T-helper 17 cell (primary cell): Measurements from ENCODE around the gene DDC. TPM values are rescaled to one million over a fixed set of nuclear protein-coding genes. Genes with fewer than 3 reads are reported as not detected.

Experiments
- ATAC-seq: fragments of 150-1000 bp; cut with Tn5 transposase; 2 replicates; pipeline ENCODE4 v1.10.0; 2021; ENCODE audit warnings: mild to moderate bottlenecking, moderate library complexity
- DNase-seq, 3 donors: peaks; one replicate each; pipeline versions ENCODE4 v3.0.0 to v3.0.0-alpha.2; 2020 to 2021
- H3K9me3 ChIP-seq: one replicate; pipeline ENCODE4 v1.7.0; 2013; ENCODE audit warnings: low read length, mild to moderate bottlenecking; ENCODE audit not compliant: control insufficient read depth, poor library complexity, severe bottlenecking
- H3K27ac Mint-ChIP-seq: one replicate; pipeline ENCODE4 v1.8.0; 2022; ENCODE audit warnings: mild to moderate bottlenecking, moderate library complexity, mixed read lengths
- H3K27me3 Mint-ChIP-seq: one replicate; pipeline ENCODE4 v1.8.0; 2022; ENCODE audit warnings: mixed read lengths
- H3K36me3 Mint-ChIP-seq: one replicate; pipeline ENCODE4 v1.8.0; 2022; ENCODE audit warnings: low read depth, mixed read lengths
- H3K4me1 Mint-ChIP-seq: one replicate; pipeline ENCODE4 v1.8.0; 2022; ENCODE audit warnings: mild to moderate bottlenecking, mixed read lengths
- H3K4me3 Mint-ChIP-seq: one replicate; pipeline ENCODE4 v1.8.0; 2022; ENCODE audit warnings: mild to moderate bottlenecking, moderate library complexity, mixed read lengths
- total RNA-seq, 4 donors: library from RNA in 2 of 4; stranded (reverse) in 2 of 4; gene quantifications; one replicate each; pipeline ENCODE4 v1.2.3 and lab custom pipeline; 2022 to 2026

Gene DDC
- total RNA-seq, 2 donors from 2014 or later: not detected

DNA sequence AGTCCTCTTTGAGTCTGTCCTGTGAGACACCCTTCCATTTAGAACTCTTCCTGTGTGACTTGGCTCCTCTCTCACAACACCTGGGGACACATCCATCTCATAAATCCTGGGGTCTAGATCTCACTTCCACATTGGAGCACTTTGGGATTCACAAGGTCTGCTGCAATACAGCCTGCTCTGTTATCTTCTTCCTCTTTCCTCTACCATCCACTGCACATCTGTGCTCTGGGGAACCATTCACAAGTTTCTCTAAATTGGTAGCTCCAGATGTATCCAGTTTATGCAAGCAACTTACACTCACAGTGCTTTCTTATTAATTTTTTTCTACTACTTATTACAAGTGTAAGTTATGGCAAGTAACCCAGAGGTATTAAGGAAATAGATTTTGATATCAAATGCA lies 109.5 kb downstream of the DDC start:
- Mint-ChIP-seq H3K36me3 (peaks cover 5% of the 10 kb centered on the region), H3K27ac (peak overlapping the region; percentile 70), H3K4me3 (no peak overlapping the region), H3K4me1 (peaks cover 11% of the 10 kb centered on the region), H3K27me3 (peaks cover 14% of the 10 kb centered on the region)
- no peak for DNase-seq
- H3K9me3 ChIP-seq: no peaks in the 10 kb centered on the region
- ATAC-seq: no peak

DNA sequence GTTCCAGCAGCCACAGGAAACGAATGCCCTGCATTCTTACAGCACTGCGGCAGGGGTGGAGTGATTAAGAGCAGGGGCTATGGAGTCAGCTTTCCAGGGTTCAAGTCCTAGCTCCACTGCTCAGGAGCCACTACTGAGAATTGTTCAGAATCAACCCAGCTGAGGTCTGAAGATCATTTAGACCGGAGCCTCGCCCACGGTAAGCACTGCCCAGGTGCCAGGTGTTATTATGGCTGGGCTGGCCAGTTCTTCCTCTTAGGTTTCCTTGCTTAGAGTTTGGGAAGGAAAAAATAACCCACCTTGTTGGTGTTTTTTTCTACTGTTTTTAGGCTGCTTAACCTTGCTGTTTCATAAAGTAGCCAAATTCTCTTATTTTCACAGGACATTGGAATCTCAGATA lies 110.2 kb downstream of the DDC start:
- no peak for ATAC-seq
- no peak overlapping the region for H3K4me3 Mint-ChIP-seq
- peaks cover 16% of the 10 kb centered on the region for H3K4me1 Mint-ChIP-seq
- DNase-seq: no peak
- H3K9me3 ChIP-seq: no peaks in the 10 kb centered on the region
- H3K36me3 Mint-ChIP-seq: peaks cover 5% of the 10 kb centered on the region
- H3K27ac Mint-ChIP-seq: no peak overlapping the region
- peaks cover 14% of the 10 kb centered on the region for H3K27me3 Mint-ChIP-seq

DNA sequence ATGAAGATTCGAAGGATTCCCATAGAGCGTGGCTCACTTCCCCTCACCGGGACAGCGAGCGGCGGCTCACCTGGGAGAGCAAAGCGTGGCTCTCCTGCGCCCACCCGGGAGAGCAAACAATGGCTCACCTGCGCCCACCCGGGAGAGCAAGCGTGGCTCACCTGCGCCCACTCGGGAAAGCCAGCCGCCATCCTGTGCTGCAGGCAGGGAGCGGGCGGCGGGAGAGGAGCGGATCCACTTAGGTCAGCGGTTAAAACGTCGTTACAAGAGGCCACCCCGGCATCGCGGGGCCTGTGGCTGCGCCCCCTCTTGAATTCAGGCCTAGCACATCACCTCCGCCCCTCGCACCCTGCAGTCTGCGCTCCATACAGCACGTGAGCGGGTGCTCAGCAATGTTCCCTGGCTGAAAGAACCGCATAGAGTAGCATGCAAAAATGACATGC lies 114.6 kb downstream of the DDC start:
- Mint-ChIP-seq H3K4me3 (peak overlapping the region; percentile 94), H3K4me1 (peaks cover 23% of the 10 kb centered on the region), H3K36me3 (peaks cover 12% of the 10 kb centered on the region), H3K27ac (peak overlapping the region; percentile 97), H3K27me3 (peaks cover 3% of the 10 kb centered on the region)
- no peaks in the 10 kb centered on the region for H3K9me3 ChIP-seq
- ATAC-seq: peak; percentile 8
- peak in 2 of 3 donors; percentile 11 to 15 for DNase-seq

DNA sequence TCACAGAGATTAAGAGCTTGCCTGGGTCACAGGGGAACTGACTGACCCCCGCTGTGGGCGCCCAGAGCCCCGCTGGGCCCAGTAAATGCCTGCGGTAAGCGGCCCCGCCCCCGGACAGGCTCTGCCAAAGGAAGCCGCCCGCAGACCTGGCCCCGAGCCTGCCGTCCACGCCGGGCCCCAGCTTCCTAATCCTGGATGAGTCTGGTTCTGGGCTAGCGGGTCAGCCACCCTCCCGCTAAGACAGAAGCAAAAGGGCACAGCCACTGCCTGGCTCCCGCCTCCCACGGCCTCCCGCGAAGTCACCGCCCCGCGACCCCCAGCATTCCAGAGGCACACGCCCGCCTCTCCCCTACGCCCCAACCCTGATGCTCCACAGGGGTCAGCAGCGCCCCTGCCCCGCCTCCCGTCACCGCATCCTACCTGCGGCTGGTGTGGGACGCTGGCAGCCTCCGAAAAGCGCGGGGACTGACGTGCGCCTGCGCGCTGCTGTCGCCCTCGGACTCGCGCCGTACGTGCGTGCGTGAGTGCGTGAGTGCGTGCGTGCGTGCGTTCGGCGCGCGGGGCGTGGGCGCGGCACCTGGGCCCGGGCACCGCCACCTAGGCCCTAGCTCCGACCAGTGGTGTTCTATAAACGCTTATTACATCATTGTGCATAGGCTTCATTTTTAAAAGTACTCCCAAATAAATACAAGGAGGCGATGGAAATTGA lies 115.2 kb downstream of the DDC start, which contains the start of gene FIGNL1:
TSS of gene FIGNL1 (minus strand) at position 470 of the 709 bp plus-strand sequence. CDS start 3,063 bp downstream, outside the sequence.
- H3K4me3 Mint-ChIP-seq: peak within 1 kb of the TSS; percentile 94
- H3K27ac Mint-ChIP-seq: peak within 1 kb of the TSS; percentile 97
- no peaks in the 10 kb centered on the region for H3K27me3 Mint-ChIP-seq
- DNase-seq: peak; percentile 56 to 68 (median 65)
- H3K9me3 ChIP-seq: no peaks in the 10 kb centered on the region
- peak; percentile 98 for ATAC-seq
- peaks cover 23% of the 10 kb centered on the region for H3K4me1 Mint-ChIP-seq
- peaks cover 14% of the 10 kb centered on the region for H3K36me3 Mint-ChIP-seq

DNA sequence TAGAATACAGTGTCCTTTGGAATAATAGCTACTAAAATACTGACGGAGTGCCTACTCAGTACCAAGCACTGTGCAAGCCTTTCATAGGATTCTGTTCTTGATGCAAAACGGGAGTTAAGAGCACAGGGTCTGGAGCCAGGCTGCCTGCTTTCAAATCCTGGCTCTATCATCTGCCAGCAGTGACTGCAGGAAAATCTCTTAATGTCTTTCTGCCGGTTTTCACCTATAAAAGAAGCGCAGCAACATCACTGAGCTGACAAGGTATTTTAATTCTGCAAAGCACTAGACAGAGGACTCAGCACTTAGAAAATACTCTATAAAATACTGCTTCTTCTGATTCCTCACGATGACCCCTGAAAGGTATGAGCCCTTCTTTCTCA lies 115.7 kb downstream of the DDC start:
- H3K36me3 Mint-ChIP-seq: peaks cover 14% of the 10 kb centered on the region
- H3K27ac Mint-ChIP-seq: peak overlapping the region; percentile 97
- H3K27me3 Mint-ChIP-seq: no peaks in the 10 kb centered on the region
- DNase-seq (no peak), ATAC-seq (no peak)
- no peaks in the 10 kb centered on the region for H3K9me3 ChIP-seq
- H3K4me3 Mint-ChIP-seq: peak overlapping the region; percentile 94
- peaks cover 23% of the 10 kb centered on the region for H3K4me1 Mint-ChIP-seq

DNA sequence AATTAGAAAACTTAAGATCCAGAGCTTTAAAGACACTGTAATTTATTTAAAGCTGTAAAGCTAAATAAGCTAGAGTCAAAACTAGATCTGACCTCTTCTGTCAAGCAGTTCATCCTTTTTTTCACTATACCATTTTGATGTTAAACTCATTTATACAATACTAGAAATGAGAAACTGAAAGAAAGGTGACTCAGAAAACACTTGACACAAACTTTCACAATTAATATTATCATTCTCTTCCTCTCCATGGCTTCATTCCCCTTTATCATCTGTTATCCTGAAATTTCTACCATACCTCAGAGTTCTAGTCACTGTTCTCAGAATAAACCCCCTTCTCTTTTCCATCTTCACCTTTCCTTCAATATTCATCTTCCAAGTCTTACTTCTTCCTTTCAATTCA lies 116.4 kb downstream of the DDC start:
- H3K9me3 ChIP-seq: no peaks in the 10 kb centered on the region
- DNase-seq (no peak), ATAC-seq (no peak)
- Mint-ChIP-seq H3K27me3 (no peaks in the 10 kb centered on the region), H3K27ac (peak overlapping the region; percentile 97), H3K36me3 (peaks cover 14% of the 10 kb centered on the region), H3K4me3 (peak overlapping the region; percentile 94), H3K4me1 (peaks cover 23% of the 10 kb centered on the region)

DNA sequence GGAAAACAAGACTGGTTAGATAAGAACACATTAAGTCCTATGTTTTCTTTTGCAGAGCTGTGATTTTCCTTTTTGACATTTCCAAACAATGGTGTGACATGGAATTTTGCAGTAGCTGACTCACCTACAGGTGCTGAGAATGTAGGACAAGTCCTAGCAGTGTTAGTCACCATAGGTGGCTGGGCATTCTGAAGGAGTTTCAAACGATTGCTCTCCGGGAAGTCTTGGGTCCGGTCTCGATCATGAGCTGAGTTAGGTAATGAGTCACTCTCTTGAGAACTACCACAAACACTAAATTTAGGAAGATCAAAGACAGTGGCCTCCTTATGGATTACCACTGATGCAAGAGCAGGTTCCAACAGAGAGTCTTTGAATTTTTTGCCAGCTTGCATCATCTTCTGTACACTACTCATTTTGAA lies 118.7 kb downstream of the DDC start:
- H3K36me3 Mint-ChIP-seq: peaks cover 11% of the 10 kb centered on the region
- peaks cover 18% of the 10 kb centered on the region for H3K4me1 Mint-ChIP-seq

DNA sequence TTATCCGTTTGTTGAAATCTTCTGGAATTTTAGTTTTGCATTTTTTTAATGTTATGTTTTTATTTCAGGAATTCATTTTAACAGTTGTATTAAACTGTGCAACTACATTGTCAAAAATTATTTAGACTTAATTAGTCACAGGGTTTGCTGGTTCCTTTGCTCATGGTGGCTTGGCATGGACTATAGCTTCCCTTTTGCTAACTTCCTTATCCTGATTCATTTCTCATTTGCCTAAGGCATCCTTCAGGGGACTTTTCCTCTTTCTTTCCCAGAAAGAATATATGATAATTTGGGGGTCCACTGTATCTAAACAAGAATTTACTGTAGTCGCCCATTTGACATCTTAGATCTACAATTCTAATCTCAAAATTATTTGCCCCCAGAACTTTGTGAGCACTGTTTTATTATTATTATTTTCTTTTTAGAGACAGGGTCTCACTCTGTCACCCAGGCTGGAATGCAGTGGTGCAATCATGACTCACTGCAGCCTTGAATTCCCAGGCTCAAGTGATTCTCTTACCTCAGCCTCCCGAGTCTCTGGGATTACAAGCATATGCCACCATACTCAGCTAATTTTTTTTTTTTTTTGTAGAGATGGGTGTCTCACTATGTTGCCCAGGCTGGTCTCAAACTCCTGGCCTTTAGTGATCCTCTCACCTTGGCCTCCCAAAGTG lies 128.9 kb downstream of the DDC start:
- Mint-ChIP-seq H3K36me3 (peaks cover 10% of the 10 kb centered on the region), H3K27ac (no peak overlapping the region), H3K4me3 (no peak overlapping the region), H3K4me1 (peaks cover 3% of the 10 kb centered on the region), H3K27me3 (no peaks in the 10 kb centered on the region)
- no peaks in the 10 kb centered on the region for H3K9me3 ChIP-seq
- DNase-seq (no peak), ATAC-seq (no peak)

More for the DNA sequence above, 118.7 kb downstream of the DDC start:
- Mint-ChIP-seq H3K27me3 (no peaks in the 10 kb centered on the region), H3K27ac (peak overlapping the region; percentile 11), H3K4me3 (no peak overlapping the region)
- ATAC-seq (no peak), DNase-seq (no peak)
- H3K9me3 ChIP-seq: no peaks in the 10 kb centered on the region

DNA sequence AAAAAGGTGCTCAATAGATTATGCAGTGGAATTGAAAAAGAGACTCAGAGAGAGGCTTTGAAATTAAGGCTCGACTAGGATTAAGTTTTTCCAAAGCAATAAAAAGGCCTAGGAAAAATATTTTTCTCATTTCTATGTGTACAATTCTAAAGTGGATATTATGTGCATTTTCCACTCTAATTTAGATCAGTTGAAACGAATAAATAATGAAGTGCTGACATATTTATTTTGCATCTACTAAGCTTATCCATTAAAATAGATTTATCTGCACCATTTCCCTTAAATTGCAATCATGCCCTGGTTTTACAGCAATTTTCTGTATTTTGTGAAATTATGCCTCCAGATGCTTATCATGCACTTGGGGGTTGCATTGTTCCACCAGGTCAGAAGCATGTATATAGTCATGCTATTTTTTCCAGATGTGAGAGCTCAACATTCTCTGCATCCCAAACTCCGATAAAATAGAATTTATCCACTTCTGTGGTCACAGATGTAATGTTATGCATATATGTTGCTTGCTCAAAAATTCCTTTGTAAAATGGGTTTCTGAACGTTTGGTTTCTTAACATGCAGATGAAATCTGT lies 133.4 kb downstream of the DDC start:
- H3K27ac Mint-ChIP-seq: no peak overlapping the region
- peaks cover 4% of the 10 kb centered on the region for H3K36me3 Mint-ChIP-seq
- ATAC-seq (no peak), DNase-seq (no peak)
- H3K4me3 Mint-ChIP-seq: no peak overlapping the region
- no peaks in the 10 kb centered on the region for H3K9me3 ChIP-seq
- H3K4me1 Mint-ChIP-seq: peaks cover under 1% of the 10 kb centered on the region
- H3K27me3 Mint-ChIP-seq: no peaks in the 10 kb centered on the region

DNA sequence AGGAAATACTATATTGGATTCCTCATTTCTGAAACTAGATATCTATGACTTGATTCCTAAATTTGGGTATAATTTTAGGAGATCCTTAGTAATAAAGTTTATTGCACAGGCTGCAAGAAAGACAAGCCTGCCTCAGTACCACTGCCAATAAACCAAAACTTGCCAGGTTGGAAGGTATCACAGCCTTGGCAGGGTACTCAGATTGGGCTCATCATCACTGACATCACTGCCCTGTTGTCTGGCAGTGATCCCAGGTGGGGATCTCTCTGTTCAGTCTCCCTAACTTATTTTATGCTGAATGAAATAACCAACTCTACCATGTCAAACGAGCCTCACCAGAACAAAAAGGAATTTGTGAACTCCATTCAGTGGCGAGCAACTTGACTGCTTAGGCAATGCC lies 133.9 kb downstream of the DDC start:
- Mint-ChIP-seq H3K27me3 (no peaks in the 10 kb centered on the region), H3K4me1 (no peaks in the 10 kb centered on the region), H3K4me3 (no peak overlapping the region), H3K36me3 (peaks cover 2% of the 10 kb centered on the region), H3K27ac (no peak overlapping the region)
- ATAC-seq (no peak), DNase-seq (no peak)
- H3K9me3 ChIP-seq: no peaks in the 10 kb centered on the region

DNA sequence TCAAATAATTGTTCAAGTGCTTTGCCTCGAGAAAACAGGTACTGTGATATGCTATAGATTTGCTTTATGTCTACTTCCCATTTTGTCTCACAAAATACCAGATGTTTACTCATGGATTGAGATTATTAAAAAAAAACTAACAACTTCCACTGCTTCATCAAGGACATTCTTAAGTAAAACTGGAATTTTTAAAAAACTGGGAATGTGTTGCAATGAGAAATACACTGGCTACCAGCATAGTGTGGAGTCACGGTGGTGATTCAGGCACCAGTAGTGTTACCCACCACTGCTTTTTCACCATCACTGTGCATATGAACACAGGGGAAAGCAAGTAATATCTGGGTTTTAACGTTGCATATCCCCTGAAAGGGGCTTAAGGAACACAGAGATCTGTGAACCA lies 136.3 kb downstream of the DDC start:
- DNase-seq (no peak), ATAC-seq (no peak)
- H3K4me1 Mint-ChIP-seq: no peaks in the 10 kb centered on the region
- H3K4me3 Mint-ChIP-seq: no peak overlapping the region
- H3K27ac Mint-ChIP-seq: no peak overlapping the region
- H3K9me3 ChIP-seq: no peaks in the 10 kb centered on the region
- no peaks in the 10 kb centered on the region for H3K27me3 Mint-ChIP-seq
- H3K36me3 Mint-ChIP-seq: no peaks in the 10 kb centered on the region

DNA sequence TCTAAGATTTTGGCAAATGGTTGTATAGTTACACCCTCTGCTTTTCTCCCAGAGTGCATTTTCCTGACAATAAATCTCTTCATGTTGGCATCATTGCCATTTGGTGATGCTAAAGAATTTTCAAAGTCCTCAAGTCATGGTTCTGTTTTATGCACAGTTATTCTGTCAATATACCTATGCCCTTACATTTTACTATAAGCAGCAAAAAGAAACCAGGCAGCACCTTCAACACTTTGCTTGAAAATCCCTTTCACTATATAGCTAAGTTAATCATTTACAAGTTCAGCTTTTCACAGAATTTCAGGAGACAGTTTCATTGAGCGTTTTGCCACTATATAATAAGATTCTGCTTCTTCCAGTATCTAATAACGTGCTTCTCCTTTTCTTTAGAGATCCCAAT lies 137.7 kb downstream of the DDC start:
- no peak overlapping the region for H3K27ac Mint-ChIP-seq
- H3K4me3 Mint-ChIP-seq: no peak overlapping the region
- no peaks in the 10 kb centered on the region for H3K36me3 Mint-ChIP-seq
- H3K9me3 ChIP-seq: no peaks in the 10 kb centered on the region
- H3K27me3 Mint-ChIP-seq: no peaks in the 10 kb centered on the region
- DNase-seq (no peak), ATAC-seq (no peak)
- peaks cover 2% of the 10 kb centered on the region for H3K4me1 Mint-ChIP-seq

DNA sequence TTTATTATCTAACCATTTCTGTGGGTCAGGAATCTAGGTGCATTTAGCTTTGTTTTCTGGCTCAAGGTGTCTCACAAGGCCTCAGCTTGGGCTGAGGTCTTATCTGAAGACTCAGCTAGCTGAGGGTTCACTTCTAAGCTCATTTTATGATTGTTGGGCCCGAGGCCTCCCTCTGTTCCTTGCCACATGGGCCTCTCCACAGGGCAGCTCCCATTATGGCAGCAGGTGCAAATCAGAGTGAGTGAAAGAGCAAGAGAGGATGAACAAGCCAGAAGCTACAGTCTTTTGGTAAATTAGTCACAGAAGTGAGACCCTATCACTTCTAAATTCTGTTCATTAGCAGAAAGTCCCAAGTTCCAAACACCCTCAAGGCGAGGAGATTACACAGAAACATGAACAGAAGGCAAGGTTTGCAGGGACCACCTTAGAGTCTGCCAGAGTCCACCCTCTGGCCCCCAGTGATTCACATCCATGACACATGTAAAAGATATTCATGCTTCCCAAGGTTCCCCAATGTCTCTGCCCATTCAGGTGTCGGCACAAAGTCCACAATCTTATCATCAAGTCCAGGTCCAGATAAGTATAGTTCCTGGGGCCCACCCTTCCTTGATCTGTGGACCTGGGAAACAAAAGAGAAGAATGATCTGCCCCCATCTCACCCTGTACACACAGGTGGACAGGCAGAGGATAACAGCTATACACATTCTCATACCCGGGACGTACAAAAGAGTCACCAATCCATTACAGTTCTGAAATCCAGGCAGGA lies 138.7 kb downstream of the DDC start:
- Mint-ChIP-seq H3K27ac (no peak overlapping the region), H3K4me1 (peaks cover 2% of the 10 kb centered on the region), H3K36me3 (no peaks in the 10 kb centered on the region), H3K27me3 (no peaks in the 10 kb centered on the region), H3K4me3 (no peak overlapping the region)
- DNase-seq (no peak), ATAC-seq (no peak)
- H3K9me3 ChIP-seq: no peaks in the 10 kb centered on the region
